Endodermal cell (in vitro differentiated cells): Measurements from ENCODE around the gene CDK15. TPM values are rescaled to one million over a fixed set of nuclear protein-coding genes. Genes with fewer than 3 reads are reported as not detected.

ENCODE experiments used
- DNase-seq: peaks from one replicate; pipeline ENCODE4 v3.0.0-alpha.2; 2017
- H3K27ac ChIP-seq: 2 replicates; pipeline ENCODE4 v1.5.1; 2013; ENCODE audit warnings: mild to moderate bottlenecking, low read depth, low read length, moderate library complexity
- H3K27me3 ChIP-seq: 2 replicates; pipeline ENCODE4 v1.6.1; 2013; ENCODE audit warnings: mild to moderate bottlenecking, low read length, moderate library complexity; ENCODE audit not compliant: insufficient read depth, control insufficient read depth, poor library complexity, severe bottlenecking
- H3K36me3 ChIP-seq: 2 replicates; pipeline ENCODE4 v1.7.0; 2013; ENCODE audit warnings: mild to moderate bottlenecking, low read length, moderate library complexity; ENCODE audit not compliant: control insufficient read depth, insufficient read depth
- H3K4me1 ChIP-seq: one replicate; pipeline ENCODE4 v1.7.0; 2013; ENCODE audit warnings: low read length; ENCODE audit not compliant: control insufficient read depth, insufficient read depth
- H3K4me3 ChIP-seq: 2 replicates; pipeline ENCODE4 v1.5.1; 2013; ENCODE audit warnings: mild to moderate bottlenecking, low read length, moderate library complexity
- H3K9ac ChIP-seq: 2 replicates; pipeline ENCODE4 v1.6.1; 2013; ENCODE audit warnings: mild to moderate bottlenecking, low read length, moderate library complexity; ENCODE audit not compliant: poor library complexity, severe bottlenecking; ENCODE audit errors: extremely low read depth
- H3K9me3 ChIP-seq: 2 replicates; pipeline ENCODE4 v1.6.1; 2013; ENCODE audit warnings: mild to moderate bottlenecking, low read length, moderate library complexity; ENCODE audit not compliant: control insufficient read depth
- H3K27ac Mint-ChIP-seq: 2 replicates; pipeline ENCODE4 v1.8.0; 2020; ENCODE audit warnings: mixed read lengths
- H3K27me3 Mint-ChIP-seq: 2 replicates; pipeline ENCODE4 v1.8.0; 2021; ENCODE audit warnings: mild to moderate bottlenecking, mixed read lengths; ENCODE audit not compliant: insufficient read depth
- H3K36me3 Mint-ChIP-seq: 2 replicates; pipeline ENCODE4 v1.8.0; 2020; ENCODE audit warnings: low read depth, mixed read lengths
- H3K4me1 Mint-ChIP-seq: 2 replicates; pipeline ENCODE4 v1.8.0; 2020; ENCODE audit warnings: mixed read lengths
- H3K4me3 Mint-ChIP-seq: 2 replicates; pipeline ENCODE4 v1.8.0; 2020; ENCODE audit warnings: mild to moderate bottlenecking, moderate library complexity, mixed read lengths
- H3K9me3 Mint-ChIP-seq: 2 replicates; pipeline ENCODE4 v1.8.0; 2020; ENCODE audit warnings: mild to moderate bottlenecking, mixed read lengths
- CTCF ChIP-seq: fragments of 200-600 bp; sonication (generic); conservative IDR thresholded peaks from 2 replicates; pipeline ENCODE4 v1.5.0; 2021; ENCODE audit warnings: antibody characterized with exemption, mild to moderate bottlenecking
- WGBS, 2 experiments: methylation state at CpG; one replicate each; pipeline versions ENCODE4 v1.1.5 to v1.1.7; 2013; ENCODE audit warnings: missing lambda C conversion rate in 2 of 2, mixed read lengths in 1 of 2; ENCODE audit not compliant: insufficient coverage in 1 of 2, insufficient read length in 1 of 2; 5-methylcytosine and 5-hydroxymethylcytosine counted together
- total RNA-seq, 2 donors: library from RNA; stranded (reverse); fragmentation: NEBNext Ultra II Directional in 1 of 2; extraction: Animal tissue kit (Norgen Biotek cat#: 25700) in 1 of 2; gene quantifications; 2 replicates in 1 of 2; 3 replicates in 1 of 2; pipeline ENCODE4 v1.2.1, GENCODE V29; 2021

Gene CDK15
- total RNA-seq, 2 donors from 2014 or later: 0.35 TPM; not detected in 1

- peaks cover 20% of the 10 kb centered on the region for H3K4me1 ChIP-seq
- 12 to 13% methylated on average over 8 to 16 of the region's 16 CpGs for WGBS, 2 experiments
- H3K9me3 ChIP-seq: no peaks in the 10 kb centered on the region
- Mint-ChIP-seq H3K27ac (peak overlapping the region; percentile 67), H3K36me3 (no peaks in the 10 kb centered on the region), H3K4me1 (peaks cover 49% of the 10 kb centered on the region), H3K27me3 (no peaks in the 10 kb centered on the region), H3K9me3 (no peaks in the 10 kb centered on the region), H3K4me3 (peak overlapping the region; percentile 46)
- H3K9ac ChIP-seq: no peak overlapping the region
- no peak for TF ChIP-seq CTCF
- H3K4me3 ChIP-seq: peak overlapping the region; percentile 61
- peak; percentile 89 for DNase-seq
- H3K27me3 ChIP-seq: no peaks in the 10 kb centered on the region
- H3K36me3 ChIP-seq: no peaks in the 10 kb centered on the region
- H3K27ac ChIP-seq: peak overlapping the region; percentile 56
These were observed 52.2 kb downstream of the CDK15 start for GRCh38 chr2:201858281-201859184.

GRCh38 chr2:201859949-201860348, 53.6 kb downstream of the CDK15 start:
- no peaks in the 10 kb centered on the region for H3K36me3 Mint-ChIP-seq
- H3K27me3 Mint-ChIP-seq: no peaks in the 10 kb centered on the region
- no peak overlapping the region for H3K9ac ChIP-seq
- H3K36me3 ChIP-seq: no peaks in the 10 kb centered on the region
- H3K9me3 Mint-ChIP-seq: no peaks in the 10 kb centered on the region
- DNase-seq: no peak
- no peaks in the 10 kb centered on the region for H3K27me3 ChIP-seq
- H3K9me3 ChIP-seq: no peaks in the 10 kb centered on the region
- no peak overlapping the region for H3K4me3 Mint-ChIP-seq
- no peak overlapping the region for H3K4me3 ChIP-seq
- H3K27ac ChIP-seq: no peak overlapping the region
- TF ChIP-seq CTCF: no peak
- H3K4me1 ChIP-seq: peaks cover 22% of the 10 kb centered on the region
- no peak overlapping the region for H3K27ac Mint-ChIP-seq
- peaks cover 48% of the 10 kb centered on the region for H3K4me1 Mint-ChIP-seq
- WGBS, 2 experiments: 76 to 95% methylated on average over 5 of the region's 5 CpGs

GRCh38 chr2:201860636-201861066, 54.3 kb downstream of the CDK15 start:
- Mint-ChIP-seq H3K27ac (peak overlapping the region; percentile 38), H3K4me1 (peaks cover 48% of the 10 kb centered on the region), H3K36me3 (no peaks in the 10 kb centered on the region), H3K9me3 (no peaks in the 10 kb centered on the region), H3K27me3 (no peaks in the 10 kb centered on the region), H3K4me3 (no peak overlapping the region)
- H3K4me1 ChIP-seq: peaks cover 23% of the 10 kb centered on the region
- TF ChIP-seq CTCF: peak; percentile 89
- H3K9me3 ChIP-seq: no peaks in the 10 kb centered on the region
- no peaks in the 10 kb centered on the region for H3K36me3 ChIP-seq
- 19 to 22% methylated on average over 5 of the region's 5 CpGs for WGBS, 2 experiments
- H3K27ac ChIP-seq: no peak overlapping the region
- H3K27me3 ChIP-seq: no peaks in the 10 kb centered on the region
- peak; percentile 86 for DNase-seq
- no peak overlapping the region for H3K4me3 ChIP-seq
- no peak overlapping the region for H3K9ac ChIP-seq
